HG02884 (cell line): ENCODE results near the gene KCNE1.
"Not testable (repeated sequence)": the region's sequence is repeated elsewhere in the genome, so short reads cannot be mapped to it uniquely, and the experiment has no call there.

ENCODE experiments used
- ATAC-seq: cut with Tn5 transposase; IDR thresholded peaks from one replicate; pipeline ENCODE4 v1.9.1; 2021; ENCODE audit warnings: mild to moderate bottlenecking, moderate library complexity; ENCODE audit not compliant: unreplicated experiment

KCNE1 gene

GRCh38 chr21:34514576-34515115 is 2.6 kb upstream of the KCNE1 start:
- no peak for ATAC-seq

GRCh38 chr21:34513129-34513675 is 1.2 kb upstream of the KCNE1 start:
- no peak for ATAC-seq

- no peak for ATAC-seq
These were observed 829 bp downstream of the KCNE1 start for GRCh38 chr21:34511181-34511580.

- no peak for ATAC-seq
These were observed 1.6 kb downstream of the KCNE1 start for GRCh38 chr21:34510148-34511142.

- ATAC-seq: no peak
These were observed 2.9 kb downstream of the KCNE1 start for GRCh38 chr21:34509151-34509550.

GRCh38 chr21:34504595-34504994 is 7.4 kb downstream of the KCNE1 start:
- no peak for ATAC-seq

GRCh38 chr21:34502480-34503106 is 9.4 kb downstream of the KCNE1 start:
- ATAC-seq: no peak

- no peak for ATAC-seq
These were observed 10.3 kb downstream of the KCNE1 start for GRCh38 chr21:34501716-34502115.

- ATAC-seq: no peak
These were observed 11.8 kb downstream of the KCNE1 start for GRCh38 chr21:34500191-34500590.

GRCh38 chr21:34499116-34499515 is 12.9 kb downstream of the KCNE1 start:
- no peak for ATAC-seq

- ATAC-seq: no peak
These were observed 13.4 kb downstream of the KCNE1 start for GRCh38 chr21:34498623-34499022.

- ATAC-seq: not testable (repeated sequence)
These were observed 28.2 kb downstream of the KCNE1 start for GRCh38 chr21:34483854-34484253.

- not testable (repeated sequence) for ATAC-seq
These were observed 28.6 kb downstream of the KCNE1 start for GRCh38 chr21:34483435-34483834.

GRCh38 chr21:34467333-34467732 is 44.7 kb downstream of the KCNE1 start:
- not testable (repeated sequence) for ATAC-seq

- ATAC-seq: not testable (repeated sequence)
These were observed 52.6 kb downstream of the KCNE1 start for GRCh38 chr21:34459426-34459825.

GRCh38 chr21:34458266-34458665 is 53.7 kb downstream of the KCNE1 start:
- not testable (repeated sequence) for ATAC-seq

- not testable (repeated sequence) for ATAC-seq
These were observed 55.8 kb downstream of the KCNE1 start for GRCh38 chr21:34456180-34456579.

GRCh38 chr21:34455628-34456027 is 56.4 kb downstream of the KCNE1 start:
- ATAC-seq: not testable (repeated sequence)

- not testable (repeated sequence) for ATAC-seq
These were observed 65.0 kb downstream of the KCNE1 start for GRCh38 chr21:34447018-34447417.

- ATAC-seq: not testable (repeated sequence)
These were observed 68.5 kb downstream of the KCNE1 start for GRCh38 chr21:34443486-34443885.

GRCh38 chr21:34429710-34430109 is 82.3 kb downstream of the KCNE1 start:
- ATAC-seq: not testable (repeated sequence)
